ENCODE data around the gene OPTN. TPM values are rescaled to one million over a fixed set of nuclear protein-coding genes. Genes with fewer than 3 reads are reported as not detected.
"Not testable (repeated sequence)": the region's sequence is repeated elsewhere in the genome, so short reads cannot be mapped to it uniquely, and the experiment has no call there.

Gene OPTN
- total RNA-seq (ENCODE audit: low replicate concordance) = 13.9 and 15.4 TPM in 2 replicates

GRCh38 chr10:13099666-13100348 is at the start of gene OPTN:
OPTN (plus strand) TSS chr10:13100163; CDS start chr10:13109123, 8,960 bp downstream.
- TF ChIP-seq CTCF (IDR thresholded peaks at IDR 0.05) (peak; percentile 51), EZH2 (IDR thresholded peaks at IDR 0.05) (no peak), EZH2phosphoT487 (IDR thresholded peaks at IDR 0.05) (no peak)
- Histone ChIP-seq H3K9me3 (ENCODE audit: low read depth) (no peaks in the 10 kb centered on the region), H3K27me3 (peaks cover 12% of the 10 kb centered on the region), H3F3A (ENCODE audit: low read depth) (peaks cover 4% of the 10 kb centered on the region), H3K9ac (peak within 1 kb of the TSS; percentile 4), H3K27ac (no peak within 1 kb of the TSS), H3K36me3 (no peaks in the 10 kb centered on the region), H3K4me2 (peak within 1 kb of the TSS; percentile 77), H2AFZ (replicated peaks) (peak within 1 kb of the TSS; percentile 88), H3K4me3 (peak within 1 kb of the TSS; percentile 67), H3K4me1 (no peaks in the 10 kb centered on the region), H3K79me2 (ENCODE audit: low read depth) (no peaks in the 10 kb centered on the region), H4K20me1 (ENCODE audit: low read depth) (no peaks in the 10 kb centered on the region)
- H3K4me1 Mint-ChIP-seq = peaks cover 8% of the 10 kb centered on the region
- H3K36me3 Mint-ChIP-seq = no peaks in the 10 kb centered on the region
- peak; percentile 90 for DNase-seq (ENCODE audit: low spot score)
- peaks cover 4% of the 10 kb centered on the region for H3K27me3 Mint-ChIP-seq (ENCODE audit: insufficient read depth, low read depth)
- H3K4me3 Mint-ChIP-seq = peak within 1 kb of the TSS; percentile 92
- H3K9me3 Mint-ChIP-seq = peaks cover 3% of the 10 kb centered on the region
- no peak within 1 kb of the TSS for H3K27ac Mint-ChIP-seq

- H3K36me3 Mint-ChIP-seq = no peaks in the 10 kb centered on the region
- Histone ChIP-seq H3K79me2 (ENCODE audit: low read depth) (no peaks in the 10 kb centered on the region), H3K4me1 (peaks cover 31% of the 10 kb centered on the region), H4K20me1 (ENCODE audit: low read depth) (no peaks in the 10 kb centered on the region), H3K27me3 (no peaks in the 10 kb centered on the region), H2AFZ (replicated peaks) (no peak overlapping the region), H3K4me2 (no peak overlapping the region), H3K9ac (no peak overlapping the region), H3K27ac (no peak overlapping the region), H3K9me3 (ENCODE audit: low read depth) (no peaks in the 10 kb centered on the region), H3K4me3 (no peak overlapping the region), H3K36me3 (no peaks in the 10 kb centered on the region), H3F3A (ENCODE audit: low read depth) (peaks cover 18% of the 10 kb centered on the region)
- H3K27me3 Mint-ChIP-seq (ENCODE audit: insufficient read depth, low read depth) = peaks cover 17% of the 10 kb centered on the region
- H3K4me1 Mint-ChIP-seq = peaks cover 44% of the 10 kb centered on the region
- no peak for DNase-seq (ENCODE audit: low spot score)
- no peak overlapping the region for H3K4me3 Mint-ChIP-seq
- H3K27ac Mint-ChIP-seq = peak overlapping the region; percentile 11
- H3K9me3 Mint-ChIP-seq = no peaks in the 10 kb centered on the region
- no peak for TF ChIP-seq EZH2 (IDR thresholded peaks at IDR 0.05)
- no peak for TF ChIP-seq EZH2phosphoT487 (IDR thresholded peaks at IDR 0.05)
- no peak for TF ChIP-seq CTCF (IDR thresholded peaks at IDR 0.05)
These were observed 48.8 kb upstream of the OPTN start for GRCh38 chr10:13051126-13051694.

GRCh38 chr10:13053208-13053607 is 46.8 kb upstream of the OPTN start:
- not testable (repeated sequence) for H3K36me3 ChIP-seq; DNase-seq (ENCODE audit: low spot score); H3K27ac Mint-ChIP-seq; H3K4me3 ChIP-seq; H2AFZ ChIP-seq (replicated peaks); H3K27ac ChIP-seq; H3K27me3 ChIP-seq; H4K20me1 ChIP-seq (ENCODE audit: low read depth); H3K9me3 ChIP-seq (ENCODE audit: low read depth); H3K36me3 Mint-ChIP-seq; H3K9me3 Mint-ChIP-seq; H3K4me2 ChIP-seq; H3K9ac ChIP-seq; H3K4me3 Mint-ChIP-seq; H3K79me2 ChIP-seq (ENCODE audit: low read depth)
- peaks cover 22% of the 10 kb centered on the region for H3K4me1 ChIP-seq
- Mint-ChIP-seq H3K27me3 (ENCODE audit: insufficient read depth, low read depth) (peaks cover 17% of the 10 kb centered on the region), H3K4me1 (peaks cover 39% of the 10 kb centered on the region)
- peaks cover 11% of the 10 kb centered on the region for H3F3A ChIP-seq (ENCODE audit: low read depth)
